HepG2 (cell line): ENCODE data around the gene KANK4. TPM values are rescaled to one million over a fixed set of nuclear protein-coding genes. Genes with fewer than 3 reads are reported as not detected.

ENCODE experiments used
- GABPA ChIP-seq, 2 experiments: IDR thresholded peaks; 2 replicates each; pipeline ENCODE4 v1.6.1; 2011 to 2016; ENCODE audit warnings: low read depth in 2 of 2, low read length in 1 of 2, missing biosample characterization in 1 of 2, missing genetic modification characterization in 1 of 2
- HNRNPH1 ChIP-seq: fragments of 200-400 bp; formaldehyde crosslinking; optimal IDR thresholded peaks from 2 replicates; pipeline ENCODE3; 2017; ENCODE audit warnings: mild to moderate bottlenecking, low read depth, low read length
- TFDP1 ChIP-seq: IDR thresholded peaks from 2 replicates; pipeline ENCODE4 v1.6.1; 2016; ENCODE audit warnings: missing compliant biosample characterization, missing genetic modification reagents, borderline replicate concordance
- ZHX1 ChIP-seq: sonication (generic); formaldehyde crosslinking; IDR thresholded peaks from 2 replicates; pipeline ENCODE4 v1.8.1; 2022; ENCODE audit warnings: low read depth, mild to moderate bottlenecking, missing genetic modification reagents
- ZNF318 ChIP-seq: sonication (generic); formaldehyde crosslinking; IDR thresholded peaks from 2 replicates; pipeline ENCODE4 v1.4.0; 2020; ENCODE audit warnings: mild to moderate bottlenecking, missing genetic modification reagents
- ZNF33B ChIP-seq: sonication (generic); formaldehyde crosslinking; IDR thresholded peaks from 2 replicates; pipeline ENCODE4 v1.5.1; 2020; ENCODE audit warnings: mild to moderate bottlenecking, missing genetic modification reagents
- ZNF564 ChIP-seq: sonication (generic); formaldehyde crosslinking; IDR thresholded peaks from 2 replicates; pipeline ENCODE4 v1.8.1; 2023; ENCODE audit warnings: mild to moderate bottlenecking, missing genetic modification reagents
- ZXDC ChIP-seq: sonication (generic); formaldehyde crosslinking; IDR thresholded peaks from 2 replicates; pipeline ENCODE4 v1.5.0; 2020; ENCODE audit warnings: mild to moderate bottlenecking, missing genetic modification reagents
- polyA plus RNA-seq, 8 experiments: library from polyadenylated mRNA; depleted of rRNA in 3 of 8; stranded (reverse) in 7 of 8; unstranded in 1 of 8; fragments of >200 nt; fragmentation: Illumina TruSeq in 4 of 8; extraction: Trizol in 4 of 8; gene quantifications; 2 replicates each; pipeline versions ENCODE4 v1.2.1 to v1.2.3, GENCODE V29; 2011 to 2016; ENCODE audit warnings: low read depth in 4 of 8, missing spikeins in 1 of 8, mixed read lengths in 1 of 8; ENCODE audit not compliant: insufficient read depth in 1 of 8
- total RNA-seq, 5 experiments: library from RNA; depleted of rRNA; stranded (reverse); fragments of >200 nt; fragmentation: Illumina TruSeq; extraction: Trizol; gene quantifications; 2 replicates each; pipeline ENCODE4 v1.2.3, GENCODE V29; 2016; ENCODE audit warnings: low read depth in 1 of 5

KANK4 gene
- total and polyA plus RNA-seq, 2 of the 13 experiments (the other 11 are each of a cell fraction or from before 2014, with no cell fraction given) = 16.1 to 25.7 TPM

GRCh38 chr1:62285984-62286785, 33.0 kb downstream of the KANK4 start (continued):
- TF ChIP-seq ZNF318 (0 out of 2 replicates have a peak, but pooled peaks have one; percentile 43), ZNF33B (CRISPR knock-in tag) (0 out of 2 replicates have a peak, but pooled peaks have one; percentile 21), ZHX1 (CRISPR knock-in tag) (no peak; the same call in 1 of the 2 replicates), GABPA (IDR thresholded peaks at IDR 0.05; ENCODE audit: low read depth, low read length) (no peak), GABPA (CRISPR knock-in tag; IDR thresholded peaks at IDR 0.05; ENCODE audit: low read depth) (peak; percentile 21; the same call in 1 of the 2 replicates), HNRNPH1 (no peak), TFDP1 (CRISPR knock-in tag) (0 out of 2 replicates have a peak, but pooled peaks have one; percentile 28), ZXDC (peak; percentile 76; the same call in 1 of the 2 replicates), ZNF564 (CRISPR knock-in tag) (no peak)
